HG03558 (cell line): ENCODE measurements around the gene CREM.

Experiments
- ATAC-seq: cut with Tn5 transposase; IDR thresholded peaks from one replicate; pipeline ENCODE4 v1.9.1; 2021; ENCODE audit warnings: moderate number of reproducible peaks; ENCODE audit not compliant: unreplicated experiment; ENCODE audit errors: extremely low read depth

Gene CREM

DNA sequence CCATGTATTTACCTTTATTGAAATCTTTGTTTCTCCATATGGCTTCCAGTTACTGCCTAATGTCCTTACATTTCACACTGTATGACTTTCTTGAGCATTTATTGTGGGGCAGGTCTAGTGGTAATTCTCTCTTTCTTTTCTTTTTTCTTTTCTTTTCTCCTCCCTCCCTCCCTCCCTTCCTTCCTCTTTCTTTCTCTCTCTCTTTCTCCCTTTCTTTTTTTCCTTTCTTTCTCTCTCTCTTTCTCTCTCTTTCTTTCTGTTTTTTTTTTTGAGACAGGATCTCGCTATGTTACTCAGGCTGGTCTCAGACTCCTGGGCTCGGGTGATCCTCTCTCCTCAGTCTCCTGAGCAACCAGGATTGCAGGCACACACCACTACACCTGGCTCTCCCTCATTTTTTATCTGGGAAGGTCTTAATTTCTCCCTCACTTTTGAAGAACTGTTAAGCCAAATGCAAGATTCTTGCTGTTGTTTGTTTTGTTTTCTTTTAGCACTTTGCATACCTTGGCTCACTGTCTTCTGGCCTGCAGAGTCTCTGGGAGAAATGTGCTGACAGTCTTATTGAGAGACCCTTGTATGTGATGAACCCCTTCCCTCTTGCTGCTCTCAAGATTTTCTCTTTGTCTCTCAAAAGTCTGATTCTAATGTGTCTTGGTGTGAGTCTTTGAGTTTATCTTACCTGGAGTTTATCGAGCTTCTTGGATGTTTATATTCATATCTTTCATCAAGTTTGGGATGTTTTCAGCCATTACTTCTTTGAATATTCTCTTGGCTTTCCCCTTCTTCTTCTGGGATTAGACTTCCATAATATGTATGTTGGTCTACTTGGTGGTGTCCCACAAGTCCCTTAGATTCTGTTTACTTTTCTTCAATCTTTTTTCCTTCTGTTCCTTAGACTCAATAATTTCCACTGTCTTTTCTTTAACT lies 130.7 kb downstream of the CREM start:
- no peak for ATAC-seq

DNA sequence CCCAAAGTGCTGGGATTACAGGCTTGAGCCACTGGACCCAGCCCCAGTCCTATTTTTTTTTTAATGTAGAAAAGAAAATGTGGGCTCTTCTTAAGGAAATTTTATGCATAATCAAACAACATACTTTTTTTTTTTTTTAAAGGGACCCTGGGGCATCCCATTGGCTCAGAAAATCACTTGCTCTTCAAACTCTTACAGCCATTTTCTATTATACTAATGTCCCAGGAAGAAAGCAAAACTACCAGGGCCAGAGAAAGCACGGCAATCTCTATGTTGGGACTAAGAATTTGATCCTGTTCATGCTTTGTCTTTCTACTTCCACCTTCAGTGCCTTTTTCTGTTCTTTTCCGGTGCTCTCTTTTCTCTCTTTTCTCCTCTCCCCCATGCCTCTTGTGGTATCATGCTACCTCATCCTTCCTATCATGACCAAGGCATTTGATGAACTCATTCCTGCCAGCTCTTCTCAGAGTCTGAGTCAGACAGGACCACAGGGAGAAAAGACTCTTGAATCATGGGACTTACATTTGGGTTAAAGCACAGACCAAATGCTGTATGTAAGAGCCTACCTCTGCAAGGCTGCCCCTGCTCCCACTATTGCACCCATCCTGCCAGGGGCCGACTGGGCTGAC lies 133.2 kb downstream of the CREM start:
- no peak for ATAC-seq

DNA sequence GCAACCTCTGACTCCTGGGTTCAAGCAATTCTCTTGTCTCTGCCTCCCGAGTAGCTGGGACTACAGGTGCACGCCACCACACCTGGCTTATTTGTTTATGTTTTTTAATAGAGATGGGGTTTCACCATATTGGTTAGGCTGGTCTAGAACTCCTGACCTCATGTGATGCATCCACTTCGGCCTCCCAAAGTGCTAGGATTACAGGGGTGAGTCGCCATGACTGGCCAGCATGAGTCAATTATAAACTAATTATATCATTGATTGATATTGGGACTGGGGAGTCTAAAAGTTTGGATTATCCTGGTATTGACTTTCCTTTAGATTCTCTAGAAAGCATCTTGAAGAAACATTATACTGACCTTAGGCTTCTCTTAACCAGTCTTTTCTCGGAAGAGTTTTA lies 135.8 kb downstream of the CREM start:
- no peak for ATAC-seq
